Left lung (tissue), 10 donors: ENCODE results near the gene CYP4X1. TPM values are rescaled to one million over a fixed set of nuclear protein-coding genes. Genes with fewer than 3 reads are reported as not detected.
"Not testable (repeated sequence)": the region's sequence is repeated elsewhere in the genome, so short reads cannot be mapped to it uniquely, and the experiment has no call there.

Experiments
- ATAC-seq: fragments of 200-7000 bp; cut with Tn5 transposase; one replicate; pipeline ENCODE4 v1.9.1; 2020; ENCODE audit warnings: moderate library complexity
- DNase-seq, 4 donors: peaks; one replicate each; pipeline ENCODE4 v3.0.0-alpha.2; 2013 to 2020
- H3K27ac ChIP-seq, 2 donors: fragments of 200-600 bp; sonication (generic) in 1 of 2; one replicate each; pipeline versions ENCODE4 v1.5.0 to v1.8.0; 2020 to 2021
- H3K27me3 ChIP-seq, 2 donors: fragments of 200-600 bp; sonication (generic) in 1 of 2; one replicate each; pipeline versions ENCODE4 v1.5.0 to v1.8.0; 2020 to 2021
- H3K36me3 ChIP-seq, 2 donors: fragments of 200-600 bp; sonication (generic) in 1 of 2; one replicate each; pipeline versions ENCODE4 v1.5.0 to v1.8.0; 2020 to 2021
- H3K4me1 ChIP-seq, 2 donors: fragments of 200-600 bp; one replicate each; pipeline ENCODE4 v1.8.0; 2021
- H3K4me3 ChIP-seq, 2 donors: fragments of 200-600 bp; sonication (generic) in 1 of 2; one replicate each; pipeline versions ENCODE4 v1.5.0 to v1.8.0; 2020 to 2021; ENCODE audit warnings: mild to moderate bottlenecking in 1 of 2
- H3K9me3 ChIP-seq, 2 donors: fragments of 200-600 bp; sonication (generic) in 1 of 2; one replicate each; pipeline versions ENCODE4 v1.5.0 to v1.8.0; 2020 to 2021
- intact Hi-C, 2 donors: fragments of 100-400 bp; cut with DNase I; formaldehyde crosslinking; loops; one replicate each; pipeline versions ENCODE4 v1.11.2 to v1.14.2; 2022
- polyA plus RNA-seq, 6 donors: library from polyadenylated mRNA; unstranded; fragments of 120-200 nt; gene quantifications; one replicate each; pipeline ENCODE4 v1.2.1, GENCODE V29; 2013; ENCODE audit not compliant: insufficient read length in 6 of 6
- total RNA-seq, 2 donors: library from RNA; stranded (reverse); fragmentation: NEBNext Ultra II Directional; extraction: Animal tissue kit (Norgen Biotek cat#: 25700); gene quantifications; one replicate each; pipeline ENCODE4 v1.2.1, GENCODE V29; 2021
- TF ChIP-seq, protein P1 (sequence below), 2 donors: fragments of 200-600 bp; sonication (generic) in 1 of 2; IDR thresholded peaks; one replicate each; pipeline versions ENCODE4 v1.5.0 to v1.8.0; 2021; ENCODE audit warnings: antibody characterized with exemption in 2 of 2
- donor health status: DM: no; HTN: yes; CAD: no.
- donor health status: DM: no; HTN: no; CAD: no.

The CYP4X1 gene
- total and polyA plus RNA-seq, 8 donors: 4.5 to 8.8 (median 5.7) TPM

- TF ChIP-seq, protein P1, sequence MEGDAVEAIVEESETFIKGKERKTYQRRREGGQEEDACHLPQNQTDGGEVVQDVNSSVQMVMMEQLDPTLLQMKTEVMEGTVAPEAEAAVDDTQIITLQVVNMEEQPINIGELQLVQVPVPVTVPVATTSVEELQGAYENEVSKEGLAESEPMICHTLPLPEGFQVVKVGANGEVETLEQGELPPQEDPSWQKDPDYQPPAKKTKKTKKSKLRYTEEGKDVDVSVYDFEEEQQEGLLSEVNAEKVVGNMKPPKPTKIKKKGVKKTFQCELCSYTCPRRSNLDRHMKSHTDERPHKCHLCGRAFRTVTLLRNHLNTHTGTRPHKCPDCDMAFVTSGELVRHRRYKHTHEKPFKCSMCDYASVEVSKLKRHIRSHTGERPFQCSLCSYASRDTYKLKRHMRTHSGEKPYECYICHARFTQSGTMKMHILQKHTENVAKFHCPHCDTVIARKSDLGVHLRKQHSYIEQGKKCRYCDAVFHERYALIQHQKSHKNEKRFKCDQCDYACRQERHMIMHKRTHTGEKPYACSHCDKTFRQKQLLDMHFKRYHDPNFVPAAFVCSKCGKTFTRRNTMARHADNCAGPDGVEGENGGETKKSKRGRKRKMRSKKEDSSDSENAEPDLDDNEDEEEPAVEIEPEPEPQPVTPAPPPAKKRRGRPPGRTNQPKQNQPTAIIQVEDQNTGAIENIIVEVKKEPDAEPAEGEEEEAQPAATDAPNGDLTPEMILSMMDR (IDR thresholded peaks at IDR 0.05): no peak
- intact Hi-C loops: no loop called here
- Histone ChIP-seq H3K4me1 (peaks cover 6 to 18% of the 10 kb centered on the region in 2 donors), H3K4me3 (no peak overlapping the region), H3K9me3 (no peaks in the 10 kb centered on the region), H3K36me3 (no peaks in the 10 kb centered on the region), H3K27me3 (no peaks in the 10 kb centered on the region), H3K27ac (peak overlapping the region in 1 of 2 donors; percentile 30)
- DNase-seq (no peak), ATAC-seq (no peak)
Observed at GRCh38 chr1:47031585-47031984, 8.1 kb downstream of the CYP4X1 start.

- intact Hi-C loops: no loop called here
- H3K27me3 ChIP-seq: no peaks in the 10 kb centered on the region
- H3K36me3 ChIP-seq: no peaks in the 10 kb centered on the region
- TF ChIP-seq, protein P1 (IDR thresholded peaks at IDR 0.05): no peak
- no peak overlapping the region for H3K27ac ChIP-seq
- H3K9me3 ChIP-seq: no peaks in the 10 kb centered on the region
- no peak overlapping the region for H3K4me3 ChIP-seq
- peaks cover 0 to 1% of the 10 kb centered on the region in 2 donors for H3K4me1 ChIP-seq
- ATAC-seq: no peak
- no peak for DNase-seq
Observed at GRCh38 chr1:47036764-47037163, 13.3 kb downstream of the CYP4X1 start.

DNA sequence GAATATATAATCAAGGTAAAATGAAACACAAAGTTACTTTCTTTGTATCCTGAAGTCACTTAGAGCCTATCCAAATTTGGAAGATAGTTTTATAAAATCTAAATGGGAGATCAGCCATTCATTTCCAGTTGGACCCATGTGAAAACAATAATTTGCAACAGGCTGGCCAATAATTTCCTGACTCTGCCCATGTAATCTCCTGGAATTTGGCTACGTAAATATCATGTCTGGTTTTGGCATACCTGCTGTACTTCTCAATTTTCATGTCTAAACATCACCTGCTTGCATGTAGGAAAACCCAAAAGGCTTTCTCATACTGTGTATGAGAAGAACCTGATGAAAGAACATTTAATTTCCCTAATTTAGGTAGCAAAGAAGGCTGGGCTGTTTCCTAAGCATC, 35.9 kb downstream of the CYP4X1 start:
- Histone ChIP-seq H3K4me1 (no peaks in the 10 kb centered on the region), H3K4me3 (no peak overlapping the region), H3K9me3 (peaks cover 0 to 11% of the 10 kb centered on the region in 2 donors), H3K27me3 (no peaks in the 10 kb centered on the region), H3K27ac (no peak overlapping the region), H3K36me3 (no peaks in the 10 kb centered on the region)
- DNase-seq: no peak
- intact Hi-C loops: no loop called here
- no peak for ATAC-seq
- TF ChIP-seq, protein P1 (IDR thresholded peaks at IDR 0.05): no peak

DNA sequence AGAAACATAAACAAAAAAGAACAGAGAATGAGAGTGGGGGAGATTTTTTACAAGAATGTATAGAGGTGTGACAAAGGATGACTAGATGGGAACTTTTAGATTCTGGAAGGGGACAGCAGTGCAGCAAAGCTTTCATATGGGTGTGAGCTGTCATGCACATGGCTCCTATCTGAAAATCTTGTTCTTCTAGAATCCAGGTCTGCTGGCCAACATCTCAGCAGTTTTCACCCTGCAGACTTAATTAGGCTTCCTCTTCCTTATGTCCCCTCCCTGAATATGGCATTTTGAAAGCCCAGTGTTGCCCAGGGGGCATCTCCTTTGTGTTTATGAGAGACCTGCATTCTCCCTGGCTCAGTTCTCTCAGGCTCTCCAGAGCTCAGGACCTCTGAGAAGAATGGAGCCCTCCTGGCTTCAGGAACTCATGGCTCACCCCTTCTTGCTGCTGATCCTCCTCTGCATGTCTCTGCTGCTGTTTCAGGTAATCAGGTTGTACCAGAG, 43.7 kb downstream of the CYP4X1 start, which contains the start of gene CYP4Z1:
Gene CYP4Z1 (plus strand): TSS at position 135 of the 498 bp plus-strand sequence. CDS start 260 bp downstream, at position 395.
- Histone ChIP-seq H3K4me1 (no peaks in the 10 kb centered on the region), H3K36me3 (no peaks in the 10 kb centered on the region), H3K27me3 (no peaks in the 10 kb centered on the region), H3K4me3 (no peak within 1 kb of the TSS), H3K27ac (no peak within 1 kb of the TSS), H3K9me3 (no peaks in the 10 kb centered on the region)
- intact Hi-C loops: no loop called here
- no peak for DNase-seq
- no peak for ATAC-seq
- TF ChIP-seq, protein P1 (IDR thresholded peaks at IDR 0.05): no peak

GRCh38 chr1:47069080-47069479, 45.6 kb downstream of the CYP4X1 start:
- H3K27ac ChIP-seq, H3K9me3 ChIP-seq, DNase-seq, H3K4me3 ChIP-seq, H3K36me3 ChIP-seq, intact Hi-C loops, H3K4me1 ChIP-seq, H3K27me3 ChIP-seq: not testable (repeated sequence)
- peak; percentile 67 for ATAC-seq

DNA sequence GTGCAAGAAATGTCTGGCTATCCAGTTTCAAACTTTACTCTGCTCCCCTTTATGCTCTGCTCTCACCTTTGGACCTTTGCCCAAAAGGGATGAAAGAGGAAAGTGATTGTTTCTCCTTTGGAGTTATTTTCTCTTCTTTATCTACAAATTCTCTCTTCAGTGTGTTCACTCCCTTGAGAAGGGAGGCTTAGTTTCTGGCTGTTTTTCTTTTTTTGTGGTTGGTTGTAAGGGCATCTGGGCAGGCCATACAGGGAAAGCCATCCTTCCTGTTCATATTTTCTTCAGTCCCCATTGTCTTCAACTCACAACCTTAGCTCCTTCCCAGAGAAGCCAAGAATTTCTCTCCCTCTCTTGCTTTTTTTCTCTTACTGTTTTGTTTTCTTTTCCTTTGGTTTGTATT, 46.0 kb downstream of the CYP4X1 start:
- H3K9me3 ChIP-seq: not testable (repeated sequence)

More for the DNA sequence above, 46.0 kb downstream of the CYP4X1 start:
- H3K27me3 ChIP-seq, H3K4me1 ChIP-seq, H3K27ac ChIP-seq, H3K36me3 ChIP-seq, DNase-seq, ATAC-seq, H3K4me3 ChIP-seq, intact Hi-C loops: not testable (repeated sequence)
